Nephron (organoid): Measurements from ENCODE around the gene VMP1.
"Not testable (repeated sequence)": the region's sequence is repeated elsewhere in the genome, so short reads cannot be mapped to it uniquely, and the experiment has no call there.

ENCODE experiments used
- H3K27ac Mint-ChIP-seq, 3 experiments: 2 replicates each; pipeline ENCODE4 v1.8.0; 2020; ENCODE audit warnings: mixed read lengths in 3 of 3, mild to moderate bottlenecking in 2 of 3, moderate library complexity in 1 of 3
- H3K27me3 Mint-ChIP-seq: 2 replicates; pipeline ENCODE4 v1.8.0; 2021; ENCODE audit warnings: low read depth, mild to moderate bottlenecking, moderate library complexity, mixed read lengths
- H3K36me3 Mint-ChIP-seq: 2 replicates; pipeline ENCODE4 v1.8.0; 2020; ENCODE audit warnings: low read depth, mixed read lengths
- H3K4me1 Mint-ChIP-seq: 2 replicates; pipeline ENCODE4 v1.8.0; 2020; ENCODE audit warnings: mixed read lengths
- H3K4me3 Mint-ChIP-seq, 3 experiments: 2 replicates each; pipeline ENCODE4 v1.8.0; 2020; ENCODE audit warnings: mild to moderate bottlenecking in 3 of 3, mixed read lengths in 3 of 3, moderate library complexity in 2 of 3
- H3K9me3 Mint-ChIP-seq: 2 replicates; pipeline ENCODE4 v1.8.0; 2020; ENCODE audit warnings: mixed read lengths
- TF ChIP-seq, protein P1 (sequence below), 3 experiments: fragments of 200-600 bp; sonication (generic); IDR thresholded peaks; one replicate each; pipeline ENCODE4 v1.5.0; 2021; ENCODE audit warnings: antibody characterized with exemption in 3 of 3; ENCODE audit not compliant: unreplicated experiment in 3 of 3

VMP1 gene

DNA sequence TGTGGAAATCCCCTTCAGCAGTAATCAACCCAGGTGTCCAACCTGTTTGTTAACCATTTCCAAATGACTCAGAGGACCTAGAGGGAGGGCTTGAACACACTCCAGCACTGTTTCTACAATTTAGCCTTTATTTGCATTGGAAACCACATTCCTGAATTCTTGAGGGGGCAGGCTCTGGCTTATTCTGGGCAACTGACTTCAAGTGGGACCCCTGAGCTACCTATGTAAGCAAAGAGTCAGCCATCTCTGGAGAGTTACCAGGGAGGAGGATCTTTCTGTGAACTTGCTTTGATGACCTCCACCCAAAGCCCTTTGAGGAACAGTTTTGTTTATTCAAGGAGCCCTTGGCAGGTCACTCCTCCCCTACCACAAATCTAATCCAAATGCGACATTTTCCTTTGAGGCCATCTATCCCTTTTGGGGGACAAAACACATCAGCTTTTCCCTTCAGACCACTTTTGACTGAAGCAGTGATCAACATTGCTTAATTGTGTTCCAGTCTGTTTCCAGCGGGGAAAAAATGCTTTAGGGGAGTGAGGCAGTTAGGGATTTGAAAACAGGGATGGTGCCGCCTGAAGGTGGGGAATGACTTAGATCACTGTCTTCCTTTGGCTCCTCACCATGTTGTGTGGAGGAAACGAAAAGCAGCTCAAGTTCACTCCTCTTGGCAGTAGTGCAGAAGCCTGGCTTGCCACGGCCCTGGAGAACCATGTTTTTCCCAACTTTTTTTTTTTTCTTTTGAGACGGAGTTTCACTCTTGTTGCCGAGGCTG is 139.1 kb downstream of the VMP1 start:
- H3K27me3 Mint-ChIP-seq: no peaks in the 10 kb centered on the region
- H3K9me3 Mint-ChIP-seq: no peaks in the 10 kb centered on the region
- H3K36me3 Mint-ChIP-seq: peaks cover 14% of the 10 kb centered on the region
- peaks cover 61% of the 10 kb centered on the region for H3K4me1 Mint-ChIP-seq
- H3K4me3 Mint-ChIP-seq: peak overlapping the region in 1 of 3 experiments; percentile 2
- peak overlapping the region; percentile 84 to 97 (median 97) for H3K27ac Mint-ChIP-seq
- TF ChIP-seq, protein P1, sequence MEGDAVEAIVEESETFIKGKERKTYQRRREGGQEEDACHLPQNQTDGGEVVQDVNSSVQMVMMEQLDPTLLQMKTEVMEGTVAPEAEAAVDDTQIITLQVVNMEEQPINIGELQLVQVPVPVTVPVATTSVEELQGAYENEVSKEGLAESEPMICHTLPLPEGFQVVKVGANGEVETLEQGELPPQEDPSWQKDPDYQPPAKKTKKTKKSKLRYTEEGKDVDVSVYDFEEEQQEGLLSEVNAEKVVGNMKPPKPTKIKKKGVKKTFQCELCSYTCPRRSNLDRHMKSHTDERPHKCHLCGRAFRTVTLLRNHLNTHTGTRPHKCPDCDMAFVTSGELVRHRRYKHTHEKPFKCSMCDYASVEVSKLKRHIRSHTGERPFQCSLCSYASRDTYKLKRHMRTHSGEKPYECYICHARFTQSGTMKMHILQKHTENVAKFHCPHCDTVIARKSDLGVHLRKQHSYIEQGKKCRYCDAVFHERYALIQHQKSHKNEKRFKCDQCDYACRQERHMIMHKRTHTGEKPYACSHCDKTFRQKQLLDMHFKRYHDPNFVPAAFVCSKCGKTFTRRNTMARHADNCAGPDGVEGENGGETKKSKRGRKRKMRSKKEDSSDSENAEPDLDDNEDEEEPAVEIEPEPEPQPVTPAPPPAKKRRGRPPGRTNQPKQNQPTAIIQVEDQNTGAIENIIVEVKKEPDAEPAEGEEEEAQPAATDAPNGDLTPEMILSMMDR (IDR thresholded peaks at IDR 0.05; ENCODE audit: unreplicated experiment in 3 of 3): no peak

DNA sequence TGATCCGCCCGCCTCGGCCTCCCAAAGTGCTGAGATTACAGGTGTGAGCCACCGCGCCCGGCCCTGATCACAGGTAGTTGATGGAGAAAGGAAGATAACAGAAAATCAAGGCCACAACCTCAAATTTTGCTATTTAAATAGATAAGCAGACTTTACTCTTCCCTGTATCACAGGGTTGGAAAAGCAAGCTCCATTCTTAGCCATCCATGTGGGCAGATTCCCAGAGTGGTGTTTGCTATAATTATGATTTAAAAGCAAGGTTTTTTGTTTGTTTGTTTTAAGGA is 140.9 kb downstream of the VMP1 start:
- Mint-ChIP-seq H3K36me3 (peaks cover under 1% of the 10 kb centered on the region), H3K4me1 (peaks cover 63% of the 10 kb centered on the region), H3K4me3 (no peak overlapping the region), H3K9me3 (no peaks in the 10 kb centered on the region), H3K27me3 (no peaks in the 10 kb centered on the region), H3K27ac (peak overlapping the region in 2 of 3 experiments; percentile 84 to 97)
- TF ChIP-seq, protein P1 (IDR thresholded peaks at IDR 0.05; ENCODE audit: unreplicated experiment in 3 of 3): no peak

DNA sequence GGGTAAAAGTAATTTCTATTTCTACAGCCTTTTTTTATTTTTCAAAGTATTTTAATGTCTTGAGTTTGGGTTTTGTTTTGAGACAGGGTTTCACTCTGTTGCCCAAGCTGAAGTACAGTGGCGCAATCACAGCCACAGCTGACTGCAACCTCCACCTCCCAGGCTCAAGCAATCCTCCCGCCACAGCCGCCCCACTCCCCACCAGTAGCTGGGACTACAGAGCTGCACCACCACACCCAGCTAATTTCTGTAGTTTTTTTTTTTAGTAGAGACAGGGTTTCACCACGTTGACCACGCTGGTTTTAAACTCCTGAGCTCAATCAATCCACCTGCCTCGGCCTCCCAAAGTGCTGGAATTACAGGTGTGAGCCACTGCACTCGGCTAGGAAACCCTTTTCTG is 141.3 kb downstream of the VMP1 start:
- no peaks in the 10 kb centered on the region for H3K36me3 Mint-ChIP-seq
- TF ChIP-seq, protein P1 (IDR thresholded peaks at IDR 0.05; ENCODE audit: unreplicated experiment in 3 of 3): no peak
- peaks cover 64% of the 10 kb centered on the region for H3K4me1 Mint-ChIP-seq
- peak overlapping the region; percentile 69 to 97 (median 84) for H3K27ac Mint-ChIP-seq
- H3K27me3 Mint-ChIP-seq: no peaks in the 10 kb centered on the region
- no peak overlapping the region for H3K4me3 Mint-ChIP-seq
- H3K9me3 Mint-ChIP-seq: no peaks in the 10 kb centered on the region

DNA sequence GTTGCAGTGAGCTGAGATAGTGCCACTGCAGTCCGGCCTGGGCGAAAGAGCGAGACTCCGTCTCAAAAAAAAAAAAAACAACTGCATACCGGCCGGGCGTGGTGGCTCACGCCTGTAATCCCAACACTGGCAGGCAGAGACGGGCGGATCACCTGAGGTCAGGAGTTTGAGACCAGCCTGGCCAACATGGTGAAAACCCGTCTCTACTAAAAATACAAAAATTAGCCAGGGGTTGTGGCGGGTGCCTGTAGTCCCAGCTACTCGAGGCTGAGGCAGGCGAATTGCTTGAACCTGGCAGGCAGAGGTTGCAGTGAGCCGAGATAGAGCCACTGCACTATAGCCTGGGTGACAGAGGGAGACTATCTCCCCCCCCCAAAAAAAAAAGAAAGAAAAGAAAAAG is 142.9 kb downstream of the VMP1 start:
- H3K9me3 Mint-ChIP-seq, H3K27ac Mint-ChIP-seq, H3K36me3 Mint-ChIP-seq, H3K27me3 Mint-ChIP-seq, H3K4me3 Mint-ChIP-seq: not testable (repeated sequence)
- peaks cover 58% of the 10 kb centered on the region for H3K4me1 Mint-ChIP-seq

DNA sequence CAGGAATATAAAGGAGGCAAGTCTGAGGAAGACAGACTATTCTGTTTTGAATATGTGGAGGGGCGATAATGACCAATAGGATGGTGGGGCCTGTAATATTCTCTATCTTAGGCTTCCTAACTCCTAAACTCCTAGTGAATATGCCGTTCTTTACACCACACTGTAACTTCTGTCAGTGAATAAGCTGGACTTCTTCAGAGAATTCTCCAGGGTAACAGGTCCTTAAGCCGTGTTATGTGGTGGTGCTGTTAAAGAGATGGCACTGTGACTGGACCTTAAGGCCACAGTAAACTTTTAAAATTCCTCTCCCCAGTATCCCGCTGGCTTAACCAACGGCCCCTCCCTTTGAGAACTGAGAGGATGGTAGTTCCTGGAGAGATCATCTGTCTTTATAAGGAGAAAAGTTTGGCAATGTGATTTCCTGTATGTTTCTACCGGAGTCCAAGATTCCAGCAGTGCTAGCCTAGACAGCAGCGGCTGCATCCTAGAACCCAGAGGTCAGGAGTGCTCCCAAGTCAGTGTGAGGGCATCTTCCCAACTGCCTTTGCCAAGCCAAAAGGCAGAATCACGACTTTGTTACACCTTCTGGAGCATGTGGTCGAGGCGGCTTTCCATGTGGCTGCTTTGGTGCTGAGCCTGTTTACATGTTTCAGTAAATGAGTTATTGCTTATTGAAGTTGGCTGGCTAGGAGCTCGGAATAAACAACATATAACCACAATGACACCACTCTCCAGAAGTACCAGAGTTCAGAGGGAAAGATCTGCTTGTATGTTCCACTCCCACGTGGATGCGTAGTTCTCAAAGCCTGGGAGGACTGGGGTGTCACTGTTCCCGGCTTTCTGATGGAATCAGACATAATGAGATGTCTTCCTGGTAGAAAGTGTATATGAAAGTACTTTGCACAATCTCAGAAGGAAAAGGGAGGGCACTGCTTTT is 144.3 kb downstream of the VMP1 start:
- Mint-ChIP-seq H3K9me3 (no peaks in the 10 kb centered on the region), H3K4me3 (peak overlapping the region in 2 of 3 experiments; percentile 16 to 50), H3K27me3 (no peaks in the 10 kb centered on the region), H3K27ac (peak overlapping the region; percentile 94 to 97 (median 94)), H3K4me1 (peaks cover 49% of the 10 kb centered on the region), H3K36me3 (no peaks in the 10 kb centered on the region)
- TF ChIP-seq, protein P1 (IDR thresholded peaks at IDR 0.05; ENCODE audit: unreplicated experiment in 3 of 3): no peak

DNA sequence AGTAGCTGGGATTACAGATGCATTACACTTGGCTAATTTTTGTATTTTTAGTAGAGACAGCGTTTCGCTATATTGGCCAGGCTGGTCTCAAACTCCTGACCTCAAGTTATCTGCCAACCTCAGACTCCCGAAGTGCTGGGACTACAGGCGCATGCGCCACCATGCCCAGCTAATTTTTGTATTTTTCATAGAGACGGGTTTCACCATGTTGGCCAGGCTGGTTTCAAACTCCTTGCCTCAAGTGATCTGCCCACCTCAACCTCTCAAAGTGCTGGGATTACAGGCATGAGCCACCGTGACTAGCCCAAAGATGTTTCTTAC is 145.4 kb downstream of the VMP1 start:
- not testable (repeated sequence) for H3K9me3 Mint-ChIP-seq, H3K36me3 Mint-ChIP-seq
- peak overlapping the region; percentile 90 to 97 (median 94) for H3K27ac Mint-ChIP-seq

More for the DNA sequence above, 145.4 kb downstream of the VMP1 start:
- peaks cover 44% of the 10 kb centered on the region for H3K4me1 Mint-ChIP-seq
- H3K4me3 Mint-ChIP-seq, H3K27me3 Mint-ChIP-seq: not testable (repeated sequence)
